HL-60 (cell line): ENCODE data around the gene PTRHD1.

Experiments
- DNase-seq, 2 experiments: peaks; one replicate each; pipeline ENCODE4 v3.0.0-alpha.2; 2010 to 2020; ENCODE audit warnings: low read depth in 1 of 2, low spot score in 1 of 2
- H3K27ac ChIP-seq: fragments of 250-450 bp; sonication (Bioruptor Pico); replicated peaks from 2 replicates; pipeline ENCODE4 v1.5.1; 2020; ENCODE audit warnings: mild to moderate bottlenecking, moderate library complexity
- H3K27me3 ChIP-seq: fragments of 250-450 bp; sonication (Bioruptor Pico); 2 replicates; pipeline ENCODE4 v1.5.1; 2021; ENCODE audit warnings: mild to moderate bottlenecking, moderate library complexity; ENCODE audit not compliant: insufficient read depth, poor library complexity, severe bottlenecking
- H3K4me3 ChIP-seq: replicated peaks from 2 replicates; pipeline ENCODE4 v1.5.1; 2011; ENCODE audit warnings: mild to moderate bottlenecking, control low read depth, low read length; ENCODE audit not compliant: insufficient read depth
- CTCF ChIP-seq: IDR thresholded peaks from one replicate; pipeline ENCODE4 v1.5.1; 2011; ENCODE audit warnings: low read length, control low read depth, inconsistent platforms; ENCODE audit not compliant: insufficient read depth
- GABPA ChIP-seq: IDR thresholded peaks from 2 replicates; pipeline ENCODE4 v1.6.1; 2012; ENCODE audit warnings: low read depth
- POLR2AphosphoS5 ChIP-seq: IDR thresholded peaks from 2 replicates; pipeline ENCODE4 v1.6.1; 2012; ENCODE audit warnings: low read depth
- REST ChIP-seq: IDR thresholded peaks from 2 replicates; pipeline ENCODE4 v1.6.1; 2012; ENCODE audit warnings: low read depth; ENCODE audit not compliant: insufficient replicate concordance
- SPI1 ChIP-seq: IDR thresholded peaks from 2 replicates; pipeline ENCODE4 v1.6.1; 2012; ENCODE audit warnings: low read depth, mild to moderate bottlenecking, borderline replicate concordance

Gene PTRHD1

GRCh38 chr2:24787532-24787931 is 5.7 kb downstream of the PTRHD1 start:
- no peak for DNase-seq
- Histone ChIP-seq H3K27ac (no peak overlapping the region), H3K27me3 (no peaks in the 10 kb centered on the region), H3K4me3 (no peak overlapping the region)
- TF ChIP-seq CTCF (no peak), REST (no peak), SPI1 (no peak), GABPA (no peak)

GRCh38 chr2:24785671-24786321 is 7.4 kb downstream of the PTRHD1 start:
- TF ChIP-seq POLR2AphosphoS5: no peak
- no peak for TF ChIP-seq GABPA
- no peak for TF ChIP-seq SPI1
- TF ChIP-seq REST: no peak
- no peak for TF ChIP-seq CTCF
- no peaks in the 10 kb centered on the region for H3K27me3 ChIP-seq
- peak in 1 of 2 experiments; percentile 55 for DNase-seq
- H3K27ac ChIP-seq: no peak overlapping the region
- no peak overlapping the region for H3K4me3 ChIP-seq

GRCh38 chr2:24783641-24784040 is 9.6 kb downstream of the PTRHD1 start:
- DNase-seq: no peak
- no peak overlapping the region for H3K27ac ChIP-seq
- TF ChIP-seq GABPA (no peak), POLR2AphosphoS5 (no peak), SPI1 (no peak), CTCF (no peak), REST (no peak)
- no peak overlapping the region for H3K4me3 ChIP-seq
- H3K27me3 ChIP-seq: no peaks in the 10 kb centered on the region
